Astrocyte of the spinal cord (primary cell): ENCODE data around the gene ABCC3.
A peak's percentile ranks its signal among the peaks of the same experiment; 100 is the strongest.

Source experiments
- DNase-seq: peaks from one replicate; pipeline ENCODE4 v3.0.0; 2011; ENCODE audit warnings: low read depth, low spot score
- H3K4me3 ChIP-seq: 2 replicates; pipeline ENCODE4 v1.5.1; 2011; ENCODE audit warnings: low read depth, mild to moderate bottlenecking, low read length, moderate library complexity
- in situ Hi-C: cut with HindIII; loops from 2 replicates; pipeline ENCODE4 v1.10.0; 2017; ENCODE audit warnings: low sequenced_read_pairs
- TF ChIP-seq, protein P1 (sequence below): IDR thresholded peaks from 2 replicates; pipeline ENCODE4 v1.5.1; 2012; ENCODE audit warnings: low read depth, mild to moderate bottlenecking, low read length, inconsistent platforms

Gene ABCC3

GRCh38 chr17:50664788-50665458 is 30.2 kb downstream of the ABCC3 start:
- no peak for DNase-seq
- TF ChIP-seq, protein P1, sequence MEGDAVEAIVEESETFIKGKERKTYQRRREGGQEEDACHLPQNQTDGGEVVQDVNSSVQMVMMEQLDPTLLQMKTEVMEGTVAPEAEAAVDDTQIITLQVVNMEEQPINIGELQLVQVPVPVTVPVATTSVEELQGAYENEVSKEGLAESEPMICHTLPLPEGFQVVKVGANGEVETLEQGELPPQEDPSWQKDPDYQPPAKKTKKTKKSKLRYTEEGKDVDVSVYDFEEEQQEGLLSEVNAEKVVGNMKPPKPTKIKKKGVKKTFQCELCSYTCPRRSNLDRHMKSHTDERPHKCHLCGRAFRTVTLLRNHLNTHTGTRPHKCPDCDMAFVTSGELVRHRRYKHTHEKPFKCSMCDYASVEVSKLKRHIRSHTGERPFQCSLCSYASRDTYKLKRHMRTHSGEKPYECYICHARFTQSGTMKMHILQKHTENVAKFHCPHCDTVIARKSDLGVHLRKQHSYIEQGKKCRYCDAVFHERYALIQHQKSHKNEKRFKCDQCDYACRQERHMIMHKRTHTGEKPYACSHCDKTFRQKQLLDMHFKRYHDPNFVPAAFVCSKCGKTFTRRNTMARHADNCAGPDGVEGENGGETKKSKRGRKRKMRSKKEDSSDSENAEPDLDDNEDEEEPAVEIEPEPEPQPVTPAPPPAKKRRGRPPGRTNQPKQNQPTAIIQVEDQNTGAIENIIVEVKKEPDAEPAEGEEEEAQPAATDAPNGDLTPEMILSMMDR: no peak
- H3K4me3 ChIP-seq: no peak overlapping the region
- in situ Hi-C loops: no loop called here

- TF ChIP-seq, protein P1: no peak
- in situ Hi-C loops: no loop called here
- no peak for DNase-seq
- H3K4me3 ChIP-seq: no peak overlapping the region
Measured at GRCh38 chr17:50665838-50666237, 31.2 kb downstream of the ABCC3 start.

DNA sequence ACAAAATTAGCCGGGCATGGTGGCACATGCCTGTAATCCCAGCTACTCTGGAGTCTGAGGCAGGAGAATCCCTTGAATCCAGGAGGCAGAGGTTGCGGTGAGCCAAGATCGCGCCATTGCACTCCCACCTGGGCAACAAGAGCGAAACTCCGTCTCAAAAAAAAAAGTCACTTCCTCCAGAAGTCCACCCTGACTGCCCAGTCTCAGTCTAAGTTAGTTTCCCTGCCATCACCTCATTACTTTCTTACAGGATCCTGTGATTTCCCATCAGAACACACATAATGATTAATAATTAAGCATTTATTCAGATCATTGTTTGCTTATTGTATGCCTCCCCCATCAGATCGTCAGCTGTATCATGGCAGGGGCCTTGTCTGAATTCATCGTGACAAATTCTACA is 31.6 kb downstream of the ABCC3 start:
- in situ Hi-C loops: no loop called here
- H3K4me3 ChIP-seq: no peak overlapping the region
- TF ChIP-seq, protein P1: no peak
- no peak for DNase-seq

DNA sequence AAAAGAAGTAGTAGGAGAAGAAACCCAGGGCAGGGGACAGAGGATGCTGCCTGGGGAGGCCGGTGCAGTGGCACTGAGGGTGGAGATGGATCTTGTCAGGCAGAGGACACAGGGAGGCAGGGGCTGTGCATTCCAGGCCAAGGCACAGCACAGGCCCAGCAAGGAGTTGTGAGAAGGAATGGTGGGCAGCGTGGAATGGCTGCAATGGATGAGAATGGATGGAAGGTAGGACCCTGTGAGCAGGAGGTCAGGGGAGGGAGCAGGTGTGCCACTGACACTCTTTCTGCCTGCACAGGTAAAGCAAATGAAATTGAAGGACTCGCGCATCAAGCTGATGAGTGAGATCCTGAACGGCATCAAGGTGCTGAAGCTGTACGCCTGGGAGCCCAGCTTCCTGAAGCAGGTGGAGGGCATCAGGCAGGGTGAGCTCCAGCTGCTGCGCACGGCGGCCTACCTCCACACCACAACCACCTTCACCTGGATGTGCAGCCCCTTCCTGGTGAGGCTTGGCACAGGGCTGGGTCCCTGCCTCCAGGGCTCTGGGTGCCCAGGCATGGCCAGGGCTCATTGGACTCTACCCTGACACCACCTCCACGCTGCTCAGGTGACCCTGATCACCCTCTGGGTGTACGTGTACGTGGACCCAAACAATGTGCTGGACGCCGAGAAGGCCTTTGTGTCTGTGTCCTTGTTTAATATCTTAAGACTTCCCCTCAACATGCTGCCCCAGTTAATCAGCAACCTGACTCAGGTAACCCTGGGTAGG is 32.8 kb downstream of the ABCC3 start:
- in situ Hi-C loops: no loop called here
- DNase-seq: no peak
- TF ChIP-seq, protein P1: no peak
- no peak overlapping the region for H3K4me3 ChIP-seq

GRCh38 chr17:50668025-50668837 is 33.5 kb downstream of the ABCC3 start:
- in situ Hi-C loops: no loop called here
- no peak overlapping the region for H3K4me3 ChIP-seq
- peak; percentile 31 for DNase-seq
- TF ChIP-seq, protein P1: no peak

- H3K4me3 ChIP-seq: no peak overlapping the region
- TF ChIP-seq, protein P1: no peak
- in situ Hi-C loops: no loop called here
Measured at GRCh38 chr17:50668838-50669581, 34.3 kb downstream of the ABCC3 start.

More at GRCh38 chr17:50668838-50669581, 34.3 kb downstream of the ABCC3 start:
- DNase-seq: no peak
